ENCODE data around the gene ANKRD17.

ANKRD17 gene

GRCh38 chr4:73197220-73197619 lies 61.4 kb downstream of the ANKRD17 start:
- Histone ChIP-seq H3K9me3 (ENCODE audit: insufficient read depth, low read length, severe bottlenecking) (no peaks in the 10 kb centered on the region), H3K27ac (ENCODE audit: low read length) (no peak overlapping the region), H3K4me3 (ENCODE audit: low read depth in 1 of 2, low read length in 2 of 2) (no peak overlapping the region), H3K79me2 (ENCODE audit: insufficient read depth, low read length) (peaks cover 98% of the 10 kb centered on the region), H2AFZ (ENCODE audit: low read depth, low read length) (no peak overlapping the region), H3K27me3 (ENCODE audit: insufficient read depth, low read length, poor library complexity) (no peaks in the 10 kb centered on the region), H3K4me2 (ENCODE audit: insufficient read depth, low read length) (no peak overlapping the region), H3K4me1 (ENCODE audit: insufficient read depth, low read length) (no peaks in the 10 kb centered on the region), H3K9ac (ENCODE audit: low read depth, low read length) (no peak overlapping the region), H3K36me3 (ENCODE audit: insufficient read depth, low read length) (peaks cover 9% of the 10 kb centered on the region; the same call in 1 of the 2 replicates), H4K20me1 (ENCODE audit: insufficient read depth, low read length) (peaks cover 43% of the 10 kb centered on the region; the same call in 1 of the 2 replicates)
- DNase-seq (no peak), ATAC-seq (ENCODE audit: insufficient read depth, low read depth) (no peak)
- TF ChIP-seq CTCF (IDR thresholded peaks at IDR 0.05; ENCODE audit: borderline replicate concordance, extremely low read depth, low read length, poor library complexity, severe bottlenecking), result no peak
- no peak for TF ChIP-seq EZH2 (IDR thresholded peaks at IDR 0.05; ENCODE audit: borderline replicate concordance, low read depth, low read length, severe bottlenecking)

- no peaks in the 10 kb centered on the region for H3K27me3 ChIP-seq (ENCODE audit: insufficient read depth, low read length, poor library complexity)
- no peak overlapping the region for H3K27ac ChIP-seq (ENCODE audit: low read length)
- TF ChIP-seq EZH2 (IDR thresholded peaks at IDR 0.05; ENCODE audit: borderline replicate concordance, low read depth, low read length, severe bottlenecking) (no peak), CTCF (IDR thresholded peaks at IDR 0.05; ENCODE audit: borderline replicate concordance, extremely low read depth, low read length, poor library complexity, severe bottlenecking) (no peak)
- no peaks in the 10 kb centered on the region for H3K4me1 ChIP-seq (ENCODE audit: insufficient read depth, low read length)
- H2AFZ ChIP-seq (ENCODE audit: low read depth, low read length), result no peak overlapping the region
- no peaks in the 10 kb centered on the region for H3K9me3 ChIP-seq (ENCODE audit: insufficient read depth, low read length, severe bottlenecking)
- ATAC-seq (ENCODE audit: insufficient read depth, low read depth), result no peak
- H3K79me2 ChIP-seq (ENCODE audit: insufficient read depth, low read length), result peaks cover 98% of the 10 kb centered on the region
- H3K4me2 ChIP-seq (ENCODE audit: insufficient read depth, low read length), result no peak overlapping the region
- peaks cover 8% of the 10 kb centered on the region; the same call in 1 of the 2 replicates for H3K36me3 ChIP-seq (ENCODE audit: insufficient read depth, low read length)
- DNase-seq, result no peak
- peaks cover 24% of the 10 kb centered on the region; the same call in 1 of the 2 replicates for H4K20me1 ChIP-seq (ENCODE audit: insufficient read depth, low read length)
- H3K9ac ChIP-seq (ENCODE audit: low read depth, low read length), result no peak overlapping the region
- no peak overlapping the region for H3K4me3 ChIP-seq (ENCODE audit: low read depth in 1 of 2, low read length in 2 of 2)
Observed at GRCh38 chr4:73194064-73194463, 64.5 kb downstream of the ANKRD17 start.

GRCh38 chr4:73193659-73194058 lies 64.9 kb downstream of the ANKRD17 start:
- Histone ChIP-seq H3K27me3 (ENCODE audit: insufficient read depth, low read length, poor library complexity) (no peaks in the 10 kb centered on the region), H3K36me3 (ENCODE audit: insufficient read depth, low read length) (peaks cover 8% of the 10 kb centered on the region; the same call in 1 of the 2 replicates), H3K4me3 (ENCODE audit: low read depth in 1 of 2, low read length in 2 of 2) (no peak overlapping the region), H3K79me2 (ENCODE audit: insufficient read depth, low read length) (peaks cover 98% of the 10 kb centered on the region), H3K4me2 (ENCODE audit: insufficient read depth, low read length) (no peak overlapping the region), H3K27ac (ENCODE audit: low read length) (no peak overlapping the region), H3K9ac (ENCODE audit: low read depth, low read length) (no peak overlapping the region), H3K4me1 (ENCODE audit: insufficient read depth, low read length) (no peaks in the 10 kb centered on the region), H2AFZ (ENCODE audit: low read depth, low read length) (no peak overlapping the region), H4K20me1 (ENCODE audit: insufficient read depth, low read length) (peaks cover 19% of the 10 kb centered on the region; the same call in 1 of the 2 replicates), H3K9me3 (ENCODE audit: insufficient read depth, low read length, severe bottlenecking) (no peaks in the 10 kb centered on the region)
- ATAC-seq (ENCODE audit: insufficient read depth, low read depth) (no peak), DNase-seq (no peak)
- TF ChIP-seq CTCF (IDR thresholded peaks at IDR 0.05; ENCODE audit: borderline replicate concordance, extremely low read depth, low read length, poor library complexity, severe bottlenecking), result no peak
- no peak for TF ChIP-seq EZH2 (IDR thresholded peaks at IDR 0.05; ENCODE audit: borderline replicate concordance, low read depth, low read length, severe bottlenecking)
